HepG2 (cell line): Measurements from ENCODE around the gene CORO1C. TPM values are rescaled to one million over a fixed set of nuclear protein-coding genes. Genes with fewer than 3 reads are reported as not detected.

Source experiments
- FOXA1 ChIP-seq, 2 experiments: fragments of 450-650 bp in 1 of 2; sonication (generic) in 1 of 2; formaldehyde crosslinking in 1 of 2; IDR thresholded peaks; 2 replicates each; pipeline versions ENCODE4 v1.4.0 to v1.6.1; 2016 to 2020; ENCODE audit warnings: missing genetic modification reagents in 1 of 2
- FOXP1 ChIP-seq, 2 experiments: fragments of 450-650 bp in 1 of 2; IDR thresholded peaks; 2 replicates each; pipeline ENCODE4 v1.6.1; 2017 to 2018; ENCODE audit warnings: antibody characterized with exemption in 1 of 2
- SALL1 ChIP-seq: sonication (generic); formaldehyde crosslinking; IDR thresholded peaks from 2 replicates; pipeline ENCODE4 v1.8.0; 2022; ENCODE audit warnings: mild to moderate bottlenecking, missing genetic modification reagents
- U2AF1 ChIP-seq: fragments of 200-400 bp; formaldehyde crosslinking; optimal IDR thresholded peaks from 2 replicates; pipeline ENCODE3; 2017; ENCODE audit warnings: mild to moderate bottlenecking, low read depth, low read length
- ZNF20 ChIP-seq: sonication (generic); formaldehyde crosslinking; IDR thresholded peaks from 2 replicates; pipeline ENCODE4 v1.4.0; 2020; ENCODE audit warnings: mild to moderate bottlenecking, moderate library complexity, missing genetic modification reagents
- ZNF788 ChIP-seq: sonication (generic); formaldehyde crosslinking; IDR thresholded peaks from 2 replicates; pipeline ENCODE4 v1.5.0; 2020; ENCODE audit warnings: mild to moderate bottlenecking, missing genetic modification reagents, borderline replicate concordance
- polyA plus RNA-seq, 8 experiments: library from polyadenylated mRNA; depleted of rRNA in 3 of 8; stranded (reverse) in 7 of 8; unstranded in 1 of 8; fragments of >200 nt; fragmentation: Illumina TruSeq in 4 of 8; extraction: Trizol in 4 of 8; gene quantifications; 2 replicates each; pipeline versions ENCODE4 v1.2.1 to v1.2.3, GENCODE V29; 2011 to 2016; ENCODE audit warnings: low read depth in 4 of 8, missing spikeins in 1 of 8, mixed read lengths in 1 of 8; ENCODE audit not compliant: insufficient read depth in 1 of 8
- total RNA-seq, 5 experiments: library from RNA; depleted of rRNA; stranded (reverse); fragments of >200 nt; fragmentation: Illumina TruSeq; extraction: Trizol; gene quantifications; 2 replicates each; pipeline ENCODE4 v1.2.3, GENCODE V29; 2016; ENCODE audit warnings: low read depth in 1 of 5
- TF ChIP-seq, protein P1 (sequence below): sonication (generic); formaldehyde crosslinking; IDR thresholded peaks from 2 replicates; pipeline ENCODE4 v1.4.0; 2020; ENCODE audit warnings: missing genetic modification reagents
- TF ChIP-seq, protein P2 (sequence below): sonication (generic); formaldehyde crosslinking; IDR thresholded peaks from 2 replicates; pipeline ENCODE4 v1.5.1; 2020; ENCODE audit warnings: missing genetic modification reagents, mild to moderate bottlenecking, borderline replicate concordance
- TF ChIP-seq, protein P3 (sequence below): sonication (generic); formaldehyde crosslinking; IDR thresholded peaks from 2 replicates; pipeline ENCODE4 v1.4.0; 2020; ENCODE audit warnings: mild to moderate bottlenecking, missing genetic modification reagents
- TF ChIP-seq, protein P4 (sequence below): sonication (generic); formaldehyde crosslinking; IDR thresholded peaks from 2 replicates; pipeline ENCODE4 v1.5.0; 2020; ENCODE audit warnings: mild to moderate bottlenecking, missing genetic modification reagents, borderline replicate concordance
- TF ChIP-seq, protein P5 (sequence below): sonication (generic); formaldehyde crosslinking; IDR thresholded peaks from 2 replicates; pipeline ENCODE4 v1.5.0; 2020; ENCODE audit warnings: mild to moderate bottlenecking, missing genetic modification reagents

Gene CORO1C
- total and polyA plus RNA-seq, 2 of the 13 experiments (the other 11 are each of a cell fraction or from before 2014, with no cell fraction given) = 73.7 to 131 TPM

DNA sequence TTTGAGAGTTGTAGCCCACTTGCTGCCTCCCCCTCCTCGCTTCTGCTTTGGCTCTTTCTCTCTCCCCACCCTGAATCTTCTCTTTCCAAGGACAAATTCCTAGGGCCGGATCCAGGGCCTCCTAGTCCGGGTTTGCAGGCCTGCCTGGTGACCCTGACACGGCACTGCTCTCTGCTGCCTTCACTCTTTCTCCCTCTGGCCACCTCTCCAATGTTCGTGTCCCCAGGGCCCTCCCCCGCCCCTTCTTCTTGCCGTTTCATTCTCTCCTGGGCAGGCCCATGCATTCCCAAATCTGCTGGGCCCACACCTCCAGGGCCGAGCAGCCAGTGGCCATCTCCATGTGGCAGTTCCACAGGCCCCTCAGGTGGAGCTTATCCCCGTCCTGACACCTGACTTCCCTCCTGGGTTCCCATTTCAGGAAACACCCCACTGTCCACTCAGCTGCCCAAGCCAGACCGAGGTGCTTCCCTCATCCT lies 34.0 kb upstream of the CORO1C start (continued):
- TF ChIP-seq, protein P1, sequence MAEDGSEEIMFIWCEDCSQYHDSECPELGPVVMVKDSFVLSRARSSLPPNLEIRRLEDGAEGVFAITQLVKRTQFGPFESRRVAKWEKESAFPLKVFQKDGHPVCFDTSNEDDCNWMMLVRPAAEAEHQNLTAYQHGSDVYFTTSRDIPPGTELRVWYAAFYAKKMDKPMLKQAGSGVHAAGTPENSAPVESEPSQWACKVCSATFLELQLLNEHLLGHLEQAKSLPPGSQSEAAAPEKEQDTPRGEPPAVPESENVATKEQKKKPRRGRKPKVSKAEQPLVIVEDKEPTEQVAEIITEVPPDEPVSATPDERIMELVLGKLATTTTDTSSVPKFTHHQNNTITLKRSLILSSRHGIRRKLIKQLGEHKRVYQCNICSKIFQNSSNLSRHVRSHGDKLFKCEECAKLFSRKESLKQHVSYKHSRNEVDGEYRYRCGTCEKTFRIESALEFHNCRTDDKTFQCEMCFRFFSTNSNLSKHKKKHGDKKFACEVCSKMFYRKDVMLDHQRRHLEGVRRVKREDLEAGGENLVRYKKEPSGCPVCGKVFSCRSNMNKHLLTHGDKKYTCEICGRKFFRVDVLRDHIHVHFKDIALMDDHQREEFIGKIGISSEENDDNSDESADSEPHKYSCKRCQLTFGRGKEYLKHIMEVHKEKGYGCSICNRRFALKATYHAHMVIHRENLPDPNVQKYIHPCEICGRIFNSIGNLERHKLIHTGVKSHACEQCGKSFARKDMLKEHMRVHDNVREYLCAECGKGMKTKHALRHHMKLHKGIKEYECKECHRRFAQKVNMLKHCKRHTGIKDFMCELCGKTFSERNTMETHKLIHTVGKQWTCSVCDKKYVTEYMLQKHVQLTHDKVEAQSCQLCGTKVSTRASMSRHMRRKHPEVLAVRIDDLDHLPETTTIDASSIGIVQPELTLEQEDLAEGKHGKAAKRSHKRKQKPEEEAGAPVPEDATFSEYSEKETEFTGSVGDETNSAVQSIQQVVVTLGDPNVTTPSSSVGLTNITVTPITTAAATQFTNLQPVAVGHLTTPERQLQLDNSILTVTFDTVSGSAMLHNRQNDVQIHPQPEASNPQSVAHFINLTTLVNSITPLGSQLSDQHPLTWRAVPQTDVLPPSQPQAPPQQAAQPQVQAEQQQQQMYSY (CRISPR knock-in tag) = peak; percentile 92
- TF ChIP-seq, protein P2, sequence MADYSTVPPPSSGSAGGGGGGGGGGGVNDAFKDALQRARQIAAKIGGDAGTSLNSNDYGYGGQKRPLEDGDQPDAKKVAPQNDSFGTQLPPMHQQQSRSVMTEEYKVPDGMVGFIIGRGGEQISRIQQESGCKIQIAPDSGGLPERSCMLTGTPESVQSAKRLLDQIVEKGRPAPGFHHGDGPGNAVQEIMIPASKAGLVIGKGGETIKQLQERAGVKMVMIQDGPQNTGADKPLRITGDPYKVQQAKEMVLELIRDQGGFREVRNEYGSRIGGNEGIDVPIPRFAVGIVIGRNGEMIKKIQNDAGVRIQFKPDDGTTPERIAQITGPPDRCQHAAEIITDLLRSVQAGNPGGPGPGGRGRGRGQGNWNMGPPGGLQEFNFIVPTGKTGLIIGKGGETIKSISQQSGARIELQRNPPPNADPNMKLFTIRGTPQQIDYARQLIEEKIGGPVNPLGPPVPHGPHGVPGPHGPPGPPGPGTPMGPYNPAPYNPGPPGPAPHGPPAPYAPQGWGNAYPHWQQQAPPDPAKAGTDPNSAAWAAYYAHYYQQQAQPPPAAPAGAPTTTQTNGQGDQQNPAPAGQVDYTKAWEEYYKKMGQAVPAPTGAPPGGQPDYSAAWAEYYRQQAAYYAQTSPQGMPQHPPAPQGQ (CRISPR knock-in tag) = no peak
- TF ChIP-seq, protein P3, sequence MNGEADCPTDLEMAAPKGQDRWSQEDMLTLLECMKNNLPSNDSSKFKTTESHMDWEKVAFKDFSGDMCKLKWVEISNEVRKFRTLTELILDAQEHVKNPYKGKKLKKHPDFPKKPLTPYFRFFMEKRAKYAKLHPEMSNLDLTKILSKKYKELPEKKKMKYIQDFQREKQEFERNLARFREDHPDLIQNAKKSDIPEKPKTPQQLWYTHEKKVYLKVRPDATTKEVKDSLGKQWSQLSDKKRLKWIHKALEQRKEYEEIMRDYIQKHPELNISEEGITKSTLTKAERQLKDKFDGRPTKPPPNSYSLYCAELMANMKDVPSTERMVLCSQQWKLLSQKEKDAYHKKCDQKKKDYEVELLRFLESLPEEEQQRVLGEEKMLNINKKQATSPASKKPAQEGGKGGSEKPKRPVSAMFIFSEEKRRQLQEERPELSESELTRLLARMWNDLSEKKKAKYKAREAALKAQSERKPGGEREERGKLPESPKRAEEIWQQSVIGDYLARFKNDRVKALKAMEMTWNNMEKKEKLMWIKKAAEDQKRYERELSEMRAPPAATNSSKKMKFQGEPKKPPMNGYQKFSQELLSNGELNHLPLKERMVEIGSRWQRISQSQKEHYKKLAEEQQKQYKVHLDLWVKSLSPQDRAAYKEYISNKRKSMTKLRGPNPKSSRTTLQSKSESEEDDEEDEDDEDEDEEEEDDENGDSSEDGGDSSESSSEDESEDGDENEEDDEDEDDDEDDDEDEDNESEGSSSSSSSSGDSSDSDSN (CRISPR knock-in tag) = 0 out of 2 replicates have a peak, but pooled peaks have one; percentile 34
- TF ChIP-seq FOXA1 (IDR thresholded peaks at IDR 0.05) = no peak
- no peak for TF ChIP-seq FOXA1 (CRISPR knock-in tag; IDR thresholded peaks at IDR 0.05)
- TF ChIP-seq ZNF788 (CRISPR knock-in tag) = 0 out of 2 replicates have a peak, but pooled peaks have one; percentile 3
- no peak for TF ChIP-seq ZNF20 (CRISPR knock-in tag)
- TF ChIP-seq, protein P4, sequence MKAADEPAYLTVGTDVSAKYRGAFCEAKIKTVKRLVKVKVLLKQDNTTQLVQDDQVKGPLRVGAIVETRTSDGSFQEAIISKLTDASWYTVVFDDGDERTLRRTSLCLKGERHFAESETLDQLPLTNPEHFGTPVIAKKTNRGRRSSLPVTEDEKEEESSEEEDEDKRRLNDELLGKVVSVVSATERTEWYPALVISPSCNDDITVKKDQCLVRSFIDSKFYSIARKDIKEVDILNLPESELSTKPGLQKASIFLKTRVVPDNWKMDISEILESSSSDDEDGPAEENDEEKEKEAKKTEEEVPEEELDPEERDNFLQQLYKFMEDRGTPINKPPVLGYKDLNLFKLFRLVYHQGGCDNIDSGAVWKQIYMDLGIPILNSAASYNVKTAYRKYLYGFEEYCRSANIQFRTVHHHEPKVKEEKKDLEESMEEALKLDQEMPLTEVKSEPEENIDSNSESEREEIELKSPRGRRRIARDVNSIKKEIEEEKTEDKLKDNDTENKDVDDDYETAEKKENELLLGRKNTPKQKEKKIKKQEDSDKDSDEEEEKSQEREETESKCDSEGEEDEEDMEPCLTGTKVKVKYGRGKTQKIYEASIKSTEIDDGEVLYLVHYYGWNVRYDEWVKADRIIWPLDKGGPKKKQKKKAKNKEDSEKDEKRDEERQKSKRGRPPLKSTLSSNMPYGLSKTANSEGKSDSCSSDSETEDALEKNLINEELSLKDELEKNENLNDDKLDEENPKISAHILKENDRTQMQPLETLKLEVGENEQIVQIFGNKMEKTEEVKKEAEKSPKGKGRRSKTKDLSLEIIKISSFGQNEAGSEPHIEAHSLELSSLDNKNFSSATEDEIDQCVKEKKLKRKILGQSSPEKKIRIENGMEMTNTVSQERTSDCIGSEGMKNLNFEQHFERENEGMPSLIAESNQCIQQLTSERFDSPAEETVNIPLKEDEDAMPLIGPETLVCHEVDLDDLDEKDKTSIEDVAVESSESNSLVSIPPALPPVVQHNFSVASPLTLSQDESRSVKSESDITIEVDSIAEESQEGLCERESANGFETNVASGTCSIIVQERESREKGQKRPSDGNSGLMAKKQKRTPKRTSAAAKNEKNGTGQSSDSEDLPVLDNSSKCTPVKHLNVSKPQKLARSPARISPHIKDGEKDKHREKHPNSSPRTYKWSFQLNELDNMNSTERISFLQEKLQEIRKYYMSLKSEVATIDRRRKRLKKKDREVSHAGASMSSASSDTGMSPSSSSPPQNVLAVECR = peak; percentile 17; the same call in 1 of the 2 replicates
- TF ChIP-seq U2AF1 = no peak
- TF ChIP-seq FOXP1 (IDR thresholded peaks at IDR 0.05) = no peak
- no peak for TF ChIP-seq FOXP1 (CRISPR knock-in tag; IDR thresholded peaks at IDR 0.05)
- 0 out of 2 replicates have a peak, but pooled peaks have one; percentile 23 for TF ChIP-seq SALL1 (CRISPR knock-in tag)
- TF ChIP-seq, protein P5, sequence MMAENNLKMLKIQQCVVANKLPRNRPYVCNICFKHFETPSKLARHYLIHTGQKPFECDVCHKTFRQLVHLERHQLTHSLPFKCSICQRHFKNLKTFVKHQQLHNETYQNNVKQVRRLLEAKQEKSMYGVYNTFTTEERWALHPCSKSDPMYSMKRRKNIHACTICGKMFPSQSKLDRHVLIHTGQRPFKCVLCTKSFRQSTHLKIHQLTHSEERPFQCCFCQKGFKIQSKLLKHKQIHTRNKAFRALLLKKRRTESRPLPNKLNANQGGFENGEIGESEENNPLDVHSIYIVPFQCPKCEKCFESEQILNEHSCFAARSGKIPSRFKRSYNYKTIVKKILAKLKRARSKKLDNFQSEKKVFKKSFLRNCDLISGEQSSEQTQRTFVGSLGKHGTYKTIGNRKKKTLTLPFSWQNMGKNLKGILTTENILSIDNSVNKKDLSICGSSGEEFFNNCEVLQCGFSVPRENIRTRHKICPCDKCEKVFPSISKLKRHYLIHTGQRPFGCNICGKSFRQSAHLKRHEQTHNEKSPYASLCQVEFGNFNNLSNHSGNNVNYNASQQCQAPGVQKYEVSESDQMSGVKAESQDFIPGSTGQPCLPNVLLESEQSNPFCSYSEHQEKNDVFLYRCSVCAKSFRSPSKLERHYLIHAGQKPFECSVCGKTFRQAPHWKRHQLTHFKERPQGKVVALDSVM = 0 out of 2 replicates have a peak, but pooled peaks have one; percentile 7
- TF ChIP-seq, all 625 proteins: peak for 8
